ENCODE results near the gene FGF22.
"Not testable (repeated sequence)": the region's sequence is repeated elsewhere in the genome, so short reads cannot be mapped to it uniquely, and the experiment has no call there.

GRCh38 chr19:626566-626965 is 13.1 kb upstream of the FGF22 start:
- TF ChIP-seq CTCF (IDR thresholded peaks at IDR 0.05; ENCODE audit: control extremely low read depth in 1 of 3, insufficient read depth in 1 of 3, low read depth in 1 of 3, low read length in 3 of 3); SP1 (IDR thresholded peaks at IDR 0.05; ENCODE audit: low read depth, low read length); YY1 (IDR thresholded peaks at IDR 0.05; ENCODE audit: low read depth, low read length); BCL11A (IDR thresholded peaks at IDR 0.05; ENCODE audit: low read depth in 2 of 2, low read length in 2 of 2); MAFK (IDR thresholded peaks at IDR 0.05; ENCODE audit: low read depth, low read length); ZNF274 (IDR thresholded peaks at IDR 0.05; ENCODE audit: borderline replicate concordance, extremely low read depth, low read length); MAX (IDR thresholded peaks at IDR 0.05); CHD2 (IDR thresholded peaks at IDR 0.05; ENCODE audit: low read length); EP300 (IDR thresholded peaks at IDR 0.05; ENCODE audit: borderline replicate concordance in 1 of 2, low read depth in 2 of 2, low read length in 2 of 2); RFX5 (IDR thresholded peaks at IDR 0.05; ENCODE audit: borderline replicate concordance, low read depth, low read length); RAD21 (IDR thresholded peaks at IDR 0.05 in 1 of 2, conservative IDR thresholded peaks at IDR 0.05 in 1 of 2; ENCODE audit: low read depth in 2 of 2, low read length in 2 of 2); TCF12 (IDR thresholded peaks at IDR 0.05; ENCODE audit: low read depth, low read length); NRF1 (IDR thresholded peaks at IDR 0.05; ENCODE audit: low read depth, low read length): not testable (repeated sequence)
